Natural killer cell treated with Interleukin-12 subunit alpha and Interleukin-12 subunit beta and Interleukin-15 and Interleukin-18, amount 100 ng/mL, for 72 hours (primary cell): ENCODE results near the gene TFDP3. TPM values are rescaled to one million over a fixed set of nuclear protein-coding genes. Genes with fewer than 3 reads are reported as not detected.

Experiments
- ATAC-seq, 2 donors: fragments of 150-1000 bp; cut with Tn5 transposase in 1 of 2; sonication (Bioruptor Pico), chemical (Tn5 transposase) in 1 of 2; 2 replicates each; pipeline ENCODE4 v1.10.0; 2021
- DNase-seq: peaks from one replicate; pipeline ENCODE4 v3.0.0; 2022; ENCODE audit warnings: low spot score
- H3K27ac Mint-ChIP-seq, 2 donors: 1 replicate in 1 of 2; 2 replicates in 1 of 2; pipeline ENCODE4 v1.8.0; 2022; ENCODE audit warnings: mixed read lengths in 2 of 2, mild to moderate bottlenecking in 1 of 2, moderate library complexity in 1 of 2
- H3K27me3 Mint-ChIP-seq, 2 donors: 1 replicate in 1 of 2; 2 replicates in 1 of 2; pipeline ENCODE4 v1.8.0; 2022; ENCODE audit warnings: mixed read lengths in 2 of 2
- H3K36me3 Mint-ChIP-seq: one replicate; pipeline ENCODE4 v1.8.0; 2022; ENCODE audit warnings: mixed read lengths
- H3K4me1 Mint-ChIP-seq, 2 donors: 1 replicate in 1 of 2; 2 replicates in 1 of 2; pipeline ENCODE4 v1.8.0; 2022; ENCODE audit warnings: low read depth in 2 of 2, mixed read lengths in 2 of 2, mild to moderate bottlenecking in 1 of 2
- H3K4me3 Mint-ChIP-seq: one replicate; pipeline ENCODE4 v1.8.0; 2022; ENCODE audit warnings: mixed read lengths
- H3K9me3 Mint-ChIP-seq: 2 replicates; pipeline ENCODE4 v1.8.0; 2022; ENCODE audit warnings: mixed read lengths
- total RNA-seq, 2 donors: library from RNA; stranded (reverse); gene quantifications; one replicate each; pipeline ENCODE4 v1.2.3, GENCODE V29; 2022

TFDP3 gene
- total RNA-seq, 2 donors from 2014 or later = not detected

DNA sequence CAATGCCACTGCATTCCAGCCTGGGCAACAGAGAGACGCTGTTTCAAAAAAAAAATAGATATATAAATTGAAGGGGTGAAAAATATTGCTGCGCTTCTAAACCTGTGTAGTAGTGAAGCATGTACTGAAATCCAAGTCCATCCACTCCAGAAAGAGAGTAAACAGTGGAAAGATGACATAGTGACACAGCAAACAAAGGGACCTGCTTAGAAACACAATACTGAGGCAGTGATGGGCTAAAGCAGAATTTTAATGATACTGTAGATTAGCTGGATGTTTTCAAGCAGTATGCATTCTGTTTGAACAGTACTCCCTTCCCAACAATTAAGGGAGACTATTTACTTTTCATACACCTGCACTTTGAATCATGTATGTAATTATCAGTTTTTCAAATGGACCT, 42.5 kb downstream of the TFDP3 start:
- no peaks in the 10 kb centered on the region for H3K4me1 Mint-ChIP-seq
- H3K4me3 Mint-ChIP-seq = no peak overlapping the region
- peaks cover 0 to 8% of the 10 kb centered on the region in 2 donors for H3K27me3 Mint-ChIP-seq
- DNase-seq (no peak), ATAC-seq (no peak)
- no peak overlapping the region for H3K27ac Mint-ChIP-seq
- no peaks in the 10 kb centered on the region for H3K9me3 Mint-ChIP-seq
- H3K36me3 Mint-ChIP-seq = no peaks in the 10 kb centered on the region

- H3K27ac Mint-ChIP-seq = no peak overlapping the region
- no peaks in the 10 kb centered on the region for H3K36me3 Mint-ChIP-seq
Measured at GRCh38 chrX:133175162-133175561, 43.0 kb downstream of the TFDP3 start.

DNA sequence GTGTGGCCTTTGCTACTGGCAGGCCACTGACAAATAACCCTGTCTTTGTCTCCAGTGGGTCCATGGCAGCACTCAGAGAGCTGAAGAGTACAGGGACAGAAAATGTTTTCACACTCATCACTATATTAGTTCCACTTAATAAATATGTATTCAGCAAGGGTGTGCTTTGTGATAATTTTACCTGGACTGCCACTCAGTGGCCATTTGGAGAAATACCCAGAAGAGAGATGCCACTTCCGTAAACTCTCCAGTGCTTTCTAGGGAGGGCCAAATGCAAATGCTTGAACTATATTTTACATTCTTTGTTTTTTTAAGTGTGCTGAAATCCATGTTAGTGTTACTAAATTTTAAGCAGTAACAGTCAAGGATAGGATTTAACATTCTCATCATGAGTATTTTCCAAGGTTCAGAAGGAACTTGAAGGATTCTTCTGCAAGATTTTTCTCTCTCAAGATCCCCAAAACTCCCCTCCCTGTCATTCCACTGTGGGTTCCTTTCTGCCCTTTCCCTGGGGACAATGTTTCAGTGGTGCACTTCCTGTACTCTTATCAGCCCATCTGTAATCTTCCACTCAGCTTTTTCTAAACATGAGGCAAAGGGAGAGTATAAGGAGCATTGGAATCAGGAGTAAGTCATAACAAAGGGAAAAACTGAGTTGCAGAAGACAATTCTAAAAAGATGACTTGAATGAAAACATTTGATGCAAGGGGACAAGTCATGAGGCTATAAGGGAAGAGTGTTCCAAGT, 46.0 kb downstream of the TFDP3 start:
- no peaks in the 10 kb centered on the region for H3K9me3 Mint-ChIP-seq
- H3K36me3 Mint-ChIP-seq = no peaks in the 10 kb centered on the region
- H3K27me3 Mint-ChIP-seq = peaks cover 13 to 23% of the 10 kb centered on the region in 2 donors
- DNase-seq (no peak), ATAC-seq (no peak)
- no peaks in the 10 kb centered on the region for H3K4me1 Mint-ChIP-seq
- H3K27ac Mint-ChIP-seq = no peak overlapping the region
- H3K4me3 Mint-ChIP-seq = no peak overlapping the region

More at GRCh38 chrX:133175162-133175561, 43.0 kb downstream of the TFDP3 start:
- no peak for DNase-seq
- Mint-ChIP-seq H3K9me3 (no peaks in the 10 kb centered on the region), H3K4me3 (no peak overlapping the region), H3K27me3 (peaks cover 0 to 11% of the 10 kb centered on the region in 2 donors), H3K4me1 (no peaks in the 10 kb centered on the region)
- ATAC-seq = no peak

Other genes starting within 250 kb of the TFDP3 start
- gene USP26, start 121.2 kb downstream of the TFDP3 start, total RNA-seq = not detected
- not detected for gene GPC4, start 197.1 kb upstream of the TFDP3 start, total RNA-seq